Measurements from ENCODE around the gene ANKRD30B. TPM values are rescaled to one million over a fixed set of nuclear protein-coding genes. Genes with fewer than 3 reads are reported as not detected.
"Not testable (repeated sequence)": the region's sequence is repeated elsewhere in the genome, so short reads cannot be mapped to it uniquely, and the experiment has no call there.

The ANKRD30B gene
- total RNA-seq, 1 donor from 2014 or later, result under 0.01 TPM

DNA sequence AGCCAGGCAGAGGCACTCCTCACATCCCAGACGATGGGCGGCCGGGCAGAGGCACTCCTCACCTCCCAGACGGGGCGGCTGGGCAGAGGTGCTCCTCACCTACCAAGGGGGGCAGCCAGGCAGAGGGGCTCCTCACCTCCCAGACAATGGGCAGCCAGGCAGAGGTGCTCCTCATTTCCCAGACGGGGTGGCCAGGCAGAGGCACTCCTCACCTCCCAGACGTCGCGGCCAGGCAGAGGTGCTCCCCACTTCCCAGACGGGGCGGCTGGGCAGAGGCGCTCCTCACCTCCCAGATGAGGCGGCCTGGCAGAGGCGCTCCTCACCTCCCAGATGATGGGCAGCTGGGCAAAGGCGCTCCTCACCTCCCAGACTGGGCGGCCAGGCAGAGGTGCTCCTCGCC is 107.7 kb downstream of the ANKRD30B start:
- H3K4me3 ChIP-seq (ENCODE audit: low read length in 3 of 3); H3K9me3 ChIP-seq (ENCODE audit: control insufficient read depth in 3 of 3, low read length in 3 of 3); H3K36me3 ChIP-seq (ENCODE audit: control insufficient read depth in 3 of 3, insufficient read depth in 3 of 3, low read length in 3 of 3); H3K27ac ChIP-seq (ENCODE audit: low read depth, low read length); H3K27me3 ChIP-seq (ENCODE audit: control insufficient read depth in 3 of 3, insufficient read depth in 3 of 3, low read length in 3 of 3); H3K4me1 ChIP-seq (ENCODE audit: control insufficient read depth in 3 of 3, insufficient read depth in 3 of 3, low read length in 3 of 3); H3K9ac ChIP-seq (ENCODE audit: low read depth in 1 of 3, low read length in 3 of 3): not testable (repeated sequence)

DNA sequence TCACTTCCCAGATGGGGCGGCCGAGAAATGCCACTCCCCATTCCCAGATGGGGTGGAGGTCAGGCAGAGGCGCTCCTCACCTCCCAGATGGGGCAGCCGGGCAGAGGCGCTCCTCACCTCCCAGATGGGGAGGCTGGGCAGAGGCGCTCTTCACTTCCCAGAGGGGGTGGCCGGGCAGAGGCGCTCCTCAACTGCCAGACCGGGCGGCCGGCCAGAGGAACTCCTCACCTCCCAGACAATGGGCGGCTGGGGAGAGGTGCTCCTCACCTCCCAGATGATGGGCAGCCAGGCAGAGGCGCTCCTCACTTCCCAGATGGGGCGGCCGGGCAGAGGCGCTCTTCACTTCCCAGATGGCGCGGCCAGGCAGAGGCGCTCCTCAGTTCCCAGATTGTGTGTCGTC is 108.3 kb downstream of the ANKRD30B start:
- not testable (repeated sequence) for H3K4me1 ChIP-seq (ENCODE audit: control insufficient read depth in 3 of 3, insufficient read depth in 3 of 3, low read length in 3 of 3); H3K27ac ChIP-seq (ENCODE audit: low read depth, low read length); H3K9ac ChIP-seq (ENCODE audit: low read depth in 1 of 3, low read length in 3 of 3); H3K27me3 ChIP-seq (ENCODE audit: control insufficient read depth in 3 of 3, insufficient read depth in 3 of 3, low read length in 3 of 3); H3K4me3 ChIP-seq (ENCODE audit: low read length in 3 of 3); H3K9me3 ChIP-seq (ENCODE audit: control insufficient read depth in 3 of 3, low read length in 3 of 3); H3K36me3 ChIP-seq (ENCODE audit: control insufficient read depth in 3 of 3, insufficient read depth in 3 of 3, low read length in 3 of 3)

DNA sequence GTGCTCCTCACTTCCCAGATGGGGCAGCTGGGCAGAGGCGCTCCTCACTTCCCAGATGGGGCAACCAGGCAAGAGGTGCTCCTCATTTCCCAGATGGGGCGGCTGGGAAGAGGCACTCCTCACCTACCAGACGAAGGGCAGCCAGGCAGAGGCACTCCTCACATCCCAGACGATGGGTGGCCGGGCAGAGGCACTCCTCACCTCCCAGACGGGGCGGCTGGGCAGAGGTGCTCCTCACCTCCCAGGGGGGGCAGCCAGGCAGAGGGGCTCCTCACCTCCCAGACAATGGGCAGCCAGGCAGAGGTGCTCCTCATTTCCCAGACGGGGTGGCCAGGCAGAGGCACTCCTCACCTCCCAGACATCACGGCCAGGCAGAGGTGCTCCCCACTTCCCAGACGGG is 110.5 kb downstream of the ANKRD30B start:
- H3K9ac ChIP-seq (ENCODE audit: low read depth in 1 of 3, low read length in 3 of 3); H3K36me3 ChIP-seq (ENCODE audit: control insufficient read depth in 3 of 3, insufficient read depth in 3 of 3, low read length in 3 of 3): not testable (repeated sequence)

DNA sequence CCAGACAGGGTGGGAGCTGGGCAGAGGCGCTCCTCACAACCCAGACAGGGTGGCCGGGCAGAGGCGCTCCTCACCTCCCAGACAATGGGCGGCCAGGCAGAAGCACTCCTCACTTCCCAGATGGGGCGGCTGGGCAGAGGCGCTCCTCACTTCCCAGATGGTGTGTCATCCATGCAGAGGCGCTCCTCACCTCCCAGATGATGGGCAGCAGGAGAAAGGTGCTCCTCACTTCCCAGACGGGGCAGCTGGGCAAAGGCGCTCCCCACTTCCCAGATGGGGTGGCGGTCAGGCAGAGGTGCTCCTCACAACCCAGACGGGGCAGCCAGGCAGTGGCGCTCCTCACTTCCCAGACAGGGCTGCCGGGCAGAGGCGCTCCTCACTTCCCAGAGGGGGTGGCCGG is 112.0 kb downstream of the ANKRD30B start:
- not testable (repeated sequence) for H3K9me3 ChIP-seq (ENCODE audit: control insufficient read depth in 3 of 3, low read length in 3 of 3); H3K4me3 ChIP-seq (ENCODE audit: low read length in 3 of 3); H3K36me3 ChIP-seq (ENCODE audit: control insufficient read depth in 3 of 3, insufficient read depth in 3 of 3, low read length in 3 of 3); H3K27me3 ChIP-seq (ENCODE audit: control insufficient read depth in 3 of 3, insufficient read depth in 3 of 3, low read length in 3 of 3); H3K27ac ChIP-seq (ENCODE audit: low read depth, low read length); H3K9ac ChIP-seq (ENCODE audit: low read depth in 1 of 3, low read length in 3 of 3); H3K4me1 ChIP-seq (ENCODE audit: control insufficient read depth in 3 of 3, insufficient read depth in 3 of 3, low read length in 3 of 3)

More for the DNA sequence above, 110.5 kb downstream of the ANKRD30B start:
- H3K27ac ChIP-seq (ENCODE audit: low read depth, low read length); H3K4me3 ChIP-seq (ENCODE audit: low read length in 3 of 3); H3K27me3 ChIP-seq (ENCODE audit: control insufficient read depth in 3 of 3, insufficient read depth in 3 of 3, low read length in 3 of 3); H3K9me3 ChIP-seq (ENCODE audit: control insufficient read depth in 3 of 3, low read length in 3 of 3); H3K4me1 ChIP-seq (ENCODE audit: control insufficient read depth in 3 of 3, insufficient read depth in 3 of 3, low read length in 3 of 3): not testable (repeated sequence)

DNA sequence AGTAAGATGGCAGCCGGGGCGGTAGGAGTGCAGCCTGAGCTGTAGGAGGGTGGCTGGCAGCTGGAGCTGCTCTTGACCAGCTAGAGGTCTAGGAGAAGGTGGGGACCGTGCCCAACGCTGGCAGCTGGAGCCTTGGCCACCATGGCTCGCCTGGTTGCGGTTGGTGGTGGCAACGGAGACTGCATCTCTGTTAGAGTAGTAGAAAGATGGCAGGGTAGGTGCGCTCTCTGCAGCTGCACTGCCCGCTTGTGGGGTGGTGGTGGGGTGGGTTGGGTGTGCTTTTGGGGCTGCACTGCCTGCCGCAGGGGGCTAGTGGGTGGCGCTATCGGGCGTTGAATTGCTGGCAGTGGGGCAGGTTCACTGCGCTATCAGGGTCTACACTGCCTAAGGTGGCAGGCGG is 118.5 kb downstream of the ANKRD30B start:
- H3K27me3 ChIP-seq (ENCODE audit: control insufficient read depth in 3 of 3, insufficient read depth in 3 of 3, low read length in 3 of 3); H3K9me3 ChIP-seq (ENCODE audit: control insufficient read depth in 3 of 3, low read length in 3 of 3); H3K9ac ChIP-seq (ENCODE audit: low read depth in 1 of 3, low read length in 3 of 3); H3K4me3 ChIP-seq (ENCODE audit: low read length in 3 of 3); H3K4me1 ChIP-seq (ENCODE audit: control insufficient read depth in 3 of 3, insufficient read depth in 3 of 3, low read length in 3 of 3); H3K36me3 ChIP-seq (ENCODE audit: control insufficient read depth in 3 of 3, insufficient read depth in 3 of 3, low read length in 3 of 3); H3K27ac ChIP-seq (ENCODE audit: low read depth, low read length): not testable (repeated sequence)

DNA sequence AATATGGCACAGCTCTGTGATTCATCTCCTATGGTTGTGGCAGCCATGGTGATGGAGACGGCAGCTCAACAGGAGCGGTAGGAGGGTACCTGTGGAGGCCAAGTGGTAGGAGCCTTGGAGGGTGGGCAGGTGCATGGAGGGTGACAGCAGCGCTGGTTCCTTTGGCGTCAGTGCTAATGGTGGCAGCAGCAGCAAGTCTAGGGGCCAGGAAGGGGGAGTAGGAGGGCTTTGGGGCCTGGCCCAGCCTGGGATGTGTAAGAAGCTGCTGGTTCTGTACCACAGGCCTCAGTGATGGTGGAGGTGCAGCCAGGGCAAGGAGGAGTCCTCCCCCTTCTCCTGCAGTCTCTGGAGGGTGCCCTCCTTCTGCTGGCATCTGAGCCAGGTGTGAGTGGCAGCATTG is 120.0 kb downstream of the ANKRD30B start:
- not testable (repeated sequence) for H3K27ac ChIP-seq (ENCODE audit: low read depth, low read length); H3K9ac ChIP-seq (ENCODE audit: low read depth in 1 of 3, low read length in 3 of 3); H3K9me3 ChIP-seq (ENCODE audit: control insufficient read depth in 3 of 3, low read length in 3 of 3); H3K4me1 ChIP-seq (ENCODE audit: control insufficient read depth in 3 of 3, insufficient read depth in 3 of 3, low read length in 3 of 3); H3K4me3 ChIP-seq (ENCODE audit: low read length in 3 of 3); H3K36me3 ChIP-seq (ENCODE audit: control insufficient read depth in 3 of 3, insufficient read depth in 3 of 3, low read length in 3 of 3); H3K27me3 ChIP-seq (ENCODE audit: control insufficient read depth in 3 of 3, insufficient read depth in 3 of 3, low read length in 3 of 3)

DNA sequence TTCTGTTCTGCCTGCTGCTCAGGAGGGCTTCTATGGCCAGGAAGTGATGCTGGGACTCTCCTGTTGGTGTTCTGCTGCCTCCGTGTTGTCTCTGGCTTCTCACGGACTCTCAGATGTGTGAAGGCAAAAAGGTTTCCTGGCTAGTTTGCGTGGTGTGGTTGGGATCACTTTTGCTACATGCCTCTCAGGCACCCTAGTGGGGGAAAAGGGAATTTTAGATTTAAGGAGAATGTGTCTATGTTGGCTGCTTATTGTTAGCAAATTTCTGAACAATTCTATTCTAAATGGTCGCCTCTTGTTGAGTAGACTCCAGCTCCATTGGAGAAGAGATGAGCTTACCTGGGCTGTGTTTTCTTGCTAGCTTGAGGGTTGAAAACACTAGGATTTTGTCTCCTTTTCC is 120.9 kb downstream of the ANKRD30B start:
- H3K36me3 ChIP-seq (ENCODE audit: control insufficient read depth in 3 of 3, insufficient read depth in 3 of 3, low read length in 3 of 3); H3K4me3 ChIP-seq (ENCODE audit: low read length in 3 of 3); H3K9ac ChIP-seq (ENCODE audit: low read depth in 1 of 3, low read length in 3 of 3); H3K27me3 ChIP-seq (ENCODE audit: control insufficient read depth in 3 of 3, insufficient read depth in 3 of 3, low read length in 3 of 3); H3K4me1 ChIP-seq (ENCODE audit: control insufficient read depth in 3 of 3, insufficient read depth in 3 of 3, low read length in 3 of 3); H3K27ac ChIP-seq (ENCODE audit: low read depth, low read length); H3K9me3 ChIP-seq (ENCODE audit: control insufficient read depth in 3 of 3, low read length in 3 of 3): not testable (repeated sequence)

DNA sequence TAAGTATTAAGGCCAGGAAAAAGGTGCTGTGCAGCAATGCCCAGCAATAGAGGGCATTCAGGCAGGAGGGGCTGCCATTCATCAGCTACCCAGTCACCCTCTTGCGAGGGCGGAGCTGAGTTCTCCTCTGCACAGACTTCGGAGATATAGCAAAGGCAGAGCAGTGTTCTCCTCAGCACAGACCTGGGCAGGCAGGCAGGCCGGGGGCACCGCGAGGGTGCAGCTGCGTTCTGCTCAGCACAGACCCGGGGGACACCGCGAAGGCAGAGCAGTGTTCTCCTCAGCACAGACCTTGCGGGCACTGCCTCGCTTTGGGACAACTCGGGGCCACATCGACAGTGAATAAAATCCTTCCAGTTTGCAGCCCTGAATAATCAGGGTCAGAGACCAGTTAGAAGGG is 130.9 kb downstream of the ANKRD30B start:
- not testable (repeated sequence) for H3K27me3 ChIP-seq (ENCODE audit: control insufficient read depth in 3 of 3, insufficient read depth in 3 of 3, low read length in 3 of 3); H3K4me1 ChIP-seq (ENCODE audit: control insufficient read depth in 3 of 3, insufficient read depth in 3 of 3, low read length in 3 of 3); H3K27ac ChIP-seq (ENCODE audit: low read depth, low read length); H3K9ac ChIP-seq (ENCODE audit: low read depth in 1 of 3, low read length in 3 of 3); H3K4me3 ChIP-seq (ENCODE audit: low read length in 3 of 3); H3K36me3 ChIP-seq (ENCODE audit: control insufficient read depth in 3 of 3, insufficient read depth in 3 of 3, low read length in 3 of 3); H3K9me3 ChIP-seq (ENCODE audit: control insufficient read depth in 3 of 3, low read length in 3 of 3)

DNA sequence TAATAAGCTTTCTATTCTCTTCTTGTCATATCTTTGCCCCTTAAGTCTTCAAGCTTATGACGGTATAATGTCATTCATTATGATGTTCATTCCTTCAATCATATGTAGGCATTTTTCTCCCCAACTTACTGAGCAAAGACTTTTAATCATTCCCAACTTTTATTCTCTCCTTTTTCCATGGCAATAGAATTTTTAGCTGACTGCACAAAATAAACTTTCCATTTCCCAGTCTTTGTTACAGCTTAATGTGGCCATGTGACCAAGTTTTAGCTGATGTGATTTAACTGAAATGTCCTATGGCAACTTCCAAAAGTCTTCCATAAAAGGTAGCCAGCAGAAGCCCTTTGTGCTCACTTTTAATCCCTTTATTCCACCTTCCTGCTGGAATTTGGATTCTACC is 152.5 kb downstream of the ANKRD30B start:
- no peaks in the 10 kb centered on the region for H3K4me1 ChIP-seq (ENCODE audit: control insufficient read depth in 3 of 3, insufficient read depth in 3 of 3, low read length in 3 of 3)
- H3K4me3 ChIP-seq (ENCODE audit: low read length in 3 of 3), result no peak overlapping the region
- no peaks in the 10 kb centered on the region for H3K27me3 ChIP-seq (ENCODE audit: control insufficient read depth in 3 of 3, insufficient read depth in 3 of 3, low read length in 3 of 3)
- no peaks in the 10 kb centered on the region for H3K9me3 ChIP-seq (ENCODE audit: control insufficient read depth in 3 of 3, low read length in 3 of 3)
- no peak overlapping the region for H3K9ac ChIP-seq (ENCODE audit: low read depth in 1 of 3, low read length in 3 of 3)
- no peak overlapping the region for H3K27ac ChIP-seq (ENCODE audit: low read depth, low read length)
- H3K36me3 ChIP-seq (ENCODE audit: control insufficient read depth in 3 of 3, insufficient read depth in 3 of 3, low read length in 3 of 3), result no peaks in the 10 kb centered on the region

Measured in skeletal muscle tissue (tissue), 4 donors.